DMS53 treated with DMSO at 0.1 percent for 48 hours (cell line): ENCODE measurements around the gene MFAP3.
"Not testable (repeated sequence)": the region's sequence is repeated elsewhere in the genome, so short reads cannot be mapped to it uniquely, and the experiment has no call there.

Source experiments
- DNase-seq: peaks from one replicate; lab custom pipeline; 2025; ENCODE audit not compliant: unreplicated experiment; lab: John Stamatoyannopoulos, UW

Gene MFAP3

DNA sequence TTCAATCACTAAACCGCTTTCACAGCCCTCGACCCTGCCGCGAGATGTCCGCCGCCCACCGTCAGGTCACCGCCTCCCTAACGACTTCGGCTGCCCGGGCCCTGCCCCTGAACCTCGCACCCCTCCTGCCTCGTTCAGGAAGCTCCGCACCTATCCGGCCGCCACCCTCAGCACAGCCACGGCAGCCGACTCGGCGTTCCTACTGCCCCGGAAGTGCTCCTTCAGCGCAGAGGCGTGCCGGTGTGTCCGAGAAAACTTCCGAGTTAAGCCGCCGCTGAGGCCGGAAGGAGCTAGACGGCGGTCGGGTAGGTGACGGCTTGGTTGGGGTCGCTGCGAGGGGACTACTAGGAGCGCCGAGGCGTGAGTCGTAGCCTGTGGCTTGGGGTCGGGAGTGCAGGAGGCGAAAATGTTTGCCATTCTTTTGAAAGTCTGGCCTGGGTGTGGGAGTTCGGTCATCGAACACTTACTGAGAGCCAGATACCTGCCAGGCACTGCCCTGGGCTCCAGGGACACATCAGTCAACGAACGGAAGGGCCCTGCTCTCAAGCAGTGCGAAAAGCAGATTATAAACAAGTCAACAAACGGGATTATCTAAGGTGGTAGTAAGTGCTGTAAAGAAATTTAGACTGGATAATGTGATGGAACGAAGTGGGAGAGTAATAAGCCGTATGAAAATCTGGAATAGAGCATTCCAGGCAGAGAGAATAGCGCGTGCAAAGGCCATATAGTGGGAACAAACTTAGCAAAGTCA is at the start of gene MFAP3, which contains the start of gene FAM114A2:
TSS of gene MFAP3 (plus strand) at position 261 of the 751 bp plus-strand sequence. CDS start 10,756 bp downstream, outside the sequence.
TSS of gene FAM114A2 (minus strand) at position 204 of the 751 bp plus-strand sequence. CDS start 3,957 bp downstream, outside the sequence.
- DNase-seq, result peak; percentile 83

- no peak for DNase-seq
Observed at GRCh38 chr5:153991168-153991567, 47.6 kb upstream of the MFAP3 start.

DNA sequence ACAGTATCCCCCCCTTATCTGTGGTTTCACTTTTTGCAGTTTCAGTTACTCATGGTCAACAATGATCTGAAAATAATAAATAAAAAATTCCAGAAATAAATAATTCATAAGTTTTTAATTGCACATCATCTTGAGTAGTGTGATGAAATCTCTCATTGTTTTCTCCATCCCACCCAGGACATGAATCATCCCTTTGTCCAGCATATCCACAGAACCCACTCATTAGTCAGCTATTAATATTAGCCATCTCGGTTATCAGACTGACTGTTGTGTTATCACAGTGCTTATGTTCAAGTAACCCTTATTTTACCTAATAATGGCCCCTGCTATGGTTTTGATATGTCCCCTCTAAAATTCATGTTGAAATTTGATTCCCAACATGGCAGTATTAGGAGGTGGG is 40.8 kb upstream of the MFAP3 start:
- no peak for DNase-seq

- no peak for DNase-seq
Observed at GRCh38 chr5:153998768-153999167, 40.0 kb upstream of the MFAP3 start.

GRCh38 chr5:153999995-154000394 is 38.8 kb upstream of the MFAP3 start:
- DNase-seq, result no peak

- DNase-seq, result no peak
Observed at GRCh38 chr5:154000703-154001102, 38.1 kb upstream of the MFAP3 start.

GRCh38 chr5:154002093-154002492 is 36.7 kb upstream of the MFAP3 start:
- no peak for DNase-seq

DNA sequence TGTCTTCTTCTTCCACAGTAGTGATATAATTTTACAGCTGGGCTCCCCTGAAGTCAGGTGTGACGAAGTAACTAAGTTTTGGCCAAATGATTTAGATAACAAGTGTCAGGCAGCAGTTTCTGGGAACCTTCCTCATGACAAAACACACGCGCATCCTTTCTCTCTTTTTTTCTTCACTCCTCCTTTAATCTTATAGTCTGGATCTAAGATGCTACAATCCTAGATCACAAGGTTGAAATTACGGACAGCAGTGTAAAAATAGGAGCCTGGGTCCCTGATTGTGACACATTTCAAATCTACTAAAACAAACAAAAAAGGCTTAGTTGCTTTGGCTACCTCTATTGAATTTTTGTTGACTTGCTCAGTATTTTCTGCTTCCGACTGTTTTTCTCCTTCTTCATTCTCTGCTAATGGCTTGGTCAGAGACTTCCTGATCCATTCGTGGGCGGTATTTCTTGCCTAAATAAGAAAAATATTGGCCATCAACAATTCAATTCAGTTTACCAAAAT is 36.2 kb upstream of the MFAP3 start:
- no peak for DNase-seq

DNA sequence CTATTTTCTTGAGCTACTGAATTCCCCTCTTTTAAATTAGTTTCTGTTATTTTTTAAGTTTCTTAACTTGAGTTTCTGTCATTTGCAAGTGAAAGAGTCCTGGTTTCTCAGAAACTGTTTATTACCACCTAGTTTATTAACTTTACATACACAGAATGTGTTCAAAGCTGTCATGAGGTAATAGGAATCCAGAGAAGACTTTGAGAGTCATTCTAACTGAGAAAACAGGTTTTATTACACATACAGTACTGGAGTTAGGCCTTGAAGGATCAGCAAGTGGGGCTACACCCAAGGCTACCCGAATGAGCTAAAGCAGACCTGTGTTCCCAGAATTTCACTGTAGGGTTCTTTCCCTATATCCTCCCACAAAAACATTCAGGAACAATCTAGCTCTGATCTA is 33.1 kb upstream of the MFAP3 start:
- DNase-seq, result no peak

GRCh38 chr5:154010660-154011059 is 28.1 kb upstream of the MFAP3 start:
- no peak for DNase-seq

DNA sequence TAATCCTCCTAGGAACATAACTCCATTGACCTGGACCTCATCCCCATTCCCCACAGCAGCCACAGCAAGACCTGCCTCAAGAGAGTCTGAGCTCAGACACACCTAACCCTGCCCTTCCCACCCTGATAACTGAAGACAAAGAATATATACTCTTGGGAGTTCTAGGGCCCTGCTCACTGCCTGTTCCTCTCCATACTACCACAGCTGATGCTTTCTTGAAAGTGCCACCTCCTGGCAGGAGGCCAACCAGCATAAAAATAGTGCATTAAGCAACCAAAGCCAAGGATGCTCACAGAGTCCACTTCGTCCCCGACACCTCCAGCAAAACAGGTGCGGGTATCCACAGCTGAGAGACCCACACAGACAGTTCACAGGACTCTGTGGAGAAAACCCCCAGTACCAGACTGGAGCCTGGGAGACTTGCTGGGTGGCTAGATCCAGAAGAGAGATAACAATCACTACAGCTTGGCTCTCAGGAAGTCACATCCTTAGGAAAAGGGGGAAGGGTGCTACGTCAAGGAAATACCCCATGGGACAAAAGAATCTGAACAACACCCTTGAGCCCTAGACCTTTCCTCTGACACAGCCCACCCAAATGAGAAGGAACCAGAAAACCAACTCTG is 23.6 kb upstream of the MFAP3 start:
- no peak for DNase-seq

GRCh38 chr5:154018919-154019318 is 19.8 kb upstream of the MFAP3 start:
- DNase-seq, result not testable (repeated sequence)

DNA sequence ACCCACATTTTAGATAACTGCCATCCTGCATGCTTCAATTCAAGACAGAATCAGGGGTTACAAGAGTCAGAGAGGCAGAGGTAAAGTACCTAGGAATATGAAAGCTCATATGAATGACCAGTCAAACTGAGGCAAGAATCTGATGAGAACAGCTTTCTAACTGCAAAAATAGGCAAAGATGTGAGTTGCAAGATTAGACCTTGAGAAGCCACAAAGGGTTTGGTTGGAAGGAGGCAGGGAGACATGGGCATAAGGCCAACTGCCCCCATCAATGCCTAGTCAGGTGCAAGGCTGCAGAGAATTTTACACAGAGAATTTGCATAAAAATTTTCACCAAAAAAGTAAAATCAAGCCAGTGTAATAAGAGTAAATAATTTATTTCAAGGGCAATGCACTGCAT is 12.8 kb upstream of the MFAP3 start:
- no peak for DNase-seq

DNA sequence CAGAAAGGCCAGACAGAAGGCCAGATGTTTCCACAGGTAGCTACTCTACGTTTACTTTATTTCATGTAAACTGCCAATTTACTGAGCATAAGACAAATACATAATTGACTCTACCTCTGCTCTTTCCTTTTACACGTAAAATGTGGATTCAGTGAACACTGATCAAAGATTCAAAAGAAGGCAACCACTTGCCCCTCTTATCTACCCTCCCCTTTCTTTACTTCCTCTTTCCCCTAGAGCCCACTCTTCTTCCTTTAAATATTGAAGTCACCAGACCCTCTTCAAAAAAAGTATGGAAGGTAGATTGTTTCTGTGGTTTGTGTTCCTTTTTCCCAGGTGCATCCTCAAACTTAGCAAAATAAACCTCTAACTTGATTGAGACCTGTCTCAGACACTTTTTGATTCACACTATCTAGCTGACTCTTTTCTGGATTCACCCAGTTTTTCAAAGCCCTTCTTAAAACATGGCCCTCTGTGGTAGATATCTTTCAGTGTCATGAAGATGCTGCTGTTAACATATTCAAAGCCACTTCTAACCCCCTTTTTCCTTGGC is 6.8 kb upstream of the MFAP3 start:
- DNase-seq, result no peak

GRCh38 chr5:154034944-154035343 is 3.8 kb upstream of the MFAP3 start:
- no peak for DNase-seq

DNA sequence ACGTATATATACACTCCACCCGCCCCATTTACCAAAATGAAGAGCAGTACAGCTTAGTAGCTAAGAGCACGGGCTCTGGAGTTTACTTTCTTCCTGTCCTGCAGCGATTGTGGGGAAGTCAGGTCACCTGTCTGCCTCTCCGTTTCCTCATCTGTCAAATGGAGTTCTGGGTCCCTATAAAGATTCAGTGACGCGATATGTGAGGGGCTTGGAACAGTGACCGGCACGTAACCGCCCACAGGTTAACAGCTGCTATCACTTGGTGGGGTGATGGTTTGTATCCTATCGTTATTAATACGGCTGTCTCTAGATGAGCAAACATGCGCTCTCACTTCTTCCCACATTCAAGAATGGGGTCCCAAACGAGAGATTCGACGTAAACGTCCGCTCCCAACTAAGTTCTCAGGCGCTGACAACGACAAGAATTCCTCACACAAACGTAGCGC is 483 bp upstream of the MFAP3 start:
- DNase-seq, result peak; percentile 25

DNA sequence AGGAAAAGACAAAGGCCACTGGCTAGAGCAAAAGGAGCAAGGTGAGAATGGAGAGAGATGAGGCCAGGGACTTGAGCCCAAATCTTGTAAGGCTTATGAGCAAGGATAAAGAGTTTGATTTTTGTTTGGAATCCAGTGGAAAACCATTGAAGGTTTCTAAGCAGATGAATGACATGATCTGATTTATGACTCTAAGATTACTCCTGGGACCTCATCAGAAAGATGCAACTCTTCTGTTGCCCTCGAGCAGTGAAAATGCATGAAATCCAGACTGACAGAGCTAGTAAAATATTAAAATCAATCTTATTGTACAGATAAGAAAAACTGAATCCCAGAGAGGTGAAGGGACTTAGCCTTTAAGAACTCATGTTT is 677 bp downstream of the MFAP3 start:
- DNase-seq, result no peak

GRCh38 chr5:154042766-154043165 is 4.0 kb downstream of the MFAP3 start:
- no peak for DNase-seq

DNA sequence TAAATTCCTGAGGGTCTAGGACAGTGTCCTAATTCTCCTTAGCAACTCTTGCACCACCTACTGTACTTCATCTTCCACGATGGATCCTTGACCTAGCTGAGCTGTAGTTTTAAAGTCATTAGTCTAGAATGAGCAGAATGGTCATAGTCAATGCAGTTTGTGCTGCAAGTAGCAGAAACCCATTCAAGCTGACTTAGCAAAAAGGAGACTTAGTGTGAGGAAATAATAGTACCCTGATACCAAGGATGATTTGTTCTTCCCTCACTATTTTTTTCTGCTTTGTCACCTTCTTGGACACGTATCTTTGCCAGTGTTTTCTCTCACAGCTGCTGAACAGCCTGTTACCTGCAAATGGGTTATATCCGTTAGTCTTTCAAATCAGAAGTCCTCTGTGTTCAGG is 5.3 kb downstream of the MFAP3 start:
- no peak for DNase-seq

- DNase-seq, result no peak
Observed at GRCh38 chr5:154044581-154044980, 5.8 kb downstream of the MFAP3 start.

DNA sequence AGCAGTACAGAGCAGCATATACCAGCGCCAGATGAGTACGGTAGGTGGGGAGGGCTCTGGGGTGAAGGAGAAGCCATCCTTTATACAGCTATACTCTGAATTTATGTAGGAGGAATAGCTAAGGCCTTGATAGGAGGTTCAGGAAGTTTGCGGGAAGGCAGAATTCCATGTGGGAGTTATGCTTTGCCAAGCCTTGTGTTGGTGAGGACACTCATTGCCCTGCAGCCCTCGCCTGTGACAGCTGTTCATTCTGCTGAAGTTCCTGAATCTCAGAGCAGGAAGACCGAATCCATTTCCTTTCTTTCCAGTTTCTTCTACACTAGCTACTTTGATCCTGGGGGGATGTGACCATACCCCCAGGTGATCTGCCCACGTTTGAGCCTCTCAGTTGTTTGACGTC is 7.7 kb downstream of the MFAP3 start:
- no peak for DNase-seq

GRCh38 chr5:154047324-154047723 is 8.6 kb downstream of the MFAP3 start:
- DNase-seq, result no peak
